ENCODE data around the gene TRIM43B.
"Not testable (repeated sequence)": the region's sequence is repeated elsewhere in the genome, so short reads cannot be mapped to it uniquely, and the experiment has no call there.

The TRIM43B gene

GRCh38 chr2:95434507-95435076, 50.0 kb downstream of the TRIM43B start:
- in situ Hi-C loops (cut with HindIII; ENCODE audit: low sequenced_read_pairs): not testable (repeated sequence)

GRCh38 chr2:95433973-95434372, 50.6 kb downstream of the TRIM43B start:
- in situ Hi-C loops (cut with HindIII; ENCODE audit: low sequenced_read_pairs): not testable (repeated sequence)

- in situ Hi-C loops (cut with HindIII; ENCODE audit: low sequenced_read_pairs): not testable (repeated sequence)
These were observed 51.2 kb downstream of the TRIM43B start for GRCh38 chr2:95433373-95433772.

- in situ Hi-C loops (cut with HindIII; ENCODE audit: low sequenced_read_pairs): not testable (repeated sequence)
These were observed 54.6 kb downstream of the TRIM43B start for GRCh38 chr2:95429748-95430467.

- in situ Hi-C loops (cut with HindIII; ENCODE audit: low sequenced_read_pairs): not testable (repeated sequence)
These were observed 57.2 kb downstream of the TRIM43B start for GRCh38 chr2:95427196-95427867.
